ENCODE measurements around the gene SPG11.
"Not testable (repeated sequence)": the region's sequence is repeated elsewhere in the genome, so short reads cannot be mapped to it uniquely, and the experiment has no call there.

The SPG11 gene

DNA sequence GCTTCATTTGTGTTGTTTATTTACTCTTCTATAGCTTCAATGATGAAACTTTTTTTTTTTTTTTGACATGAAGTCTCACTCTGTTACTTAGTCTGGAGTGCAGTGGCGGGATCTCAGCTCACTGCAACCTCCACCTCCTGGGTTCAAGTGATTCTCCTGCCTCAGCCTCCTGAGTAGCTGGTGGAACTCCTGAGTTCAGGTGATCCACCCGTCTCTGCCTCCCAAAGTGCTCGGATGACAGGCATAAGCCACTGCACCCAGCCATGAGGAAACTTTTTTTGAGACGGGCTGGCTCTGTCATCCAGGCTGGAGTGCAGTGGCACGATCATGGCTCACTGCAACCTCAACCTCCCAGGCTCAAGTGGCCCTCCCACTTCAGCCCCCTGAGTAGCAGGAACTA lies 131.2 kb downstream of the SPG11 start:
- not testable (repeated sequence) for DNase-seq

DNA sequence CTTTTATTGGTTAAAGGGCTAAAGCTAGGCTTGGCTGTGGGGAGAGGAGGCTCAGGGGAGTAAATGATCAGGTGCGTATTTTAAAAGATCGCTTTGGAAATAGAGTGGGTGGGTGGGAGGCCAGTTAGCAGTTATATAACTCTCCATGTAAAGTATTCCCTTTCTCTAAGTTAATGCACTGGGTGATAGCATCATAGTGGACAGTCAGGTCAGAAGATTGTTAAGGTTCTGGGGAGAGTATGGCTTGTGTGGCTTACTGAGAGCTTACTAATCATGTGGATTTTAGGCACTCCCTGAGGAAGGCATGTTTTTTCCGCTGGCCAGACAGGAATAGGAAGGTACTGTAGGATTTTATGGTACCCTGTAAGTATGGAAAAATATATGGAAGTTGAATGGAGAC lies 132.8 kb downstream of the SPG11 start:
- no peak for DNase-seq

DNA sequence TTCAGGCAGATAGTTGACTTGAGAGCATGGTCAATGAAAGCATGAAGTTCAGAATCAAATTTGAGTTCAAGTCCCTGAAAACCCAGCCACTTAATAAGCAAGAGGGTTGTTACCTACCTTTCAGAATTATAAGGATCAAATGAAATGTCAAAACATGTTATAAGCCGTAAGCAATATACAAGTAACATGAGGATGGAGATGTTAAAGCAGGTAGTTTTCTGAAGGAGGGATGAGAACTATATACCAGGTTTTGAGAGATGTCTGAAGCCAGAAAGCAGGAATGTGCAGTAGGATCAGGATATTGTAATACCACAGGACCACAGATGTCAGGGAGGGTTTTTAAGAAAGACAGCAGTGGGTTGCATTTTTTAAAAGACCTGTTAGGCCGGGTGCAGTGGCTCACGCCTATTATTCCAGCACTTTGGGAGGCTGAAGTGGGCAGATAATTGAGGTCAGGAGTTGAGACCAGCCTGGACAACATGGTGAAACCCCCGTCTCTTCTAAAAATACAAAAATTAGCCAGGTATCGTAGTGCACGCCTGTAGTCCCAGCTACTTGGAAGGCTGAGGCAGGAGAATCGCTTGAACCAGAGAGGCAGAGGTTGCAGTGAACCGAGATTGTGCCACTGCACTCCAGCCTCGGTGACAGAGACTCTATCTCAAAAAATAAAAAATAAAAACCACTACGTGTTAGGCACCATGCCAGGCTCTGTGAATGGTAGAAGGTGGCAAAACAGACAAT lies 133.4 kb downstream of the SPG11 start:
- DNase-seq, result no peak

DNA sequence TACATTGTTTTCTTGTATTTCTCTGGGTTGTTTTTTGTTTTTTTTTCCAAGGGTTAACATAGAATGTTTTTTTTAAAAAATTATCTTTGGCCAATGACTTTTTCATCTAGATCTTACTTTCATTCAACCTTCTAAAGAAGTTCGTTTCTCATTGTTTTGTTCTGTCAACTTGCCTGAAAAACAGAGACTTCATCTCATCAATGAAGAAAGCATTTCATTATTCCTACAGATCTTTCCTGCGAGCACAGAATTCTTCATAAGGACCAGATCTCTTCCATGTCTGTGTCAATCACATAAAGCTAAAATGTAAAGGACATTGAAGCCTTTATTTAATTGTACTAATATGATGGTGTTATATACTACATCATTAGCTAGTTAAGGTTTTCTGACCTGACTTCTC lies 136.2 kb downstream of the SPG11 start:
- DNase-seq, result no peak

DNA sequence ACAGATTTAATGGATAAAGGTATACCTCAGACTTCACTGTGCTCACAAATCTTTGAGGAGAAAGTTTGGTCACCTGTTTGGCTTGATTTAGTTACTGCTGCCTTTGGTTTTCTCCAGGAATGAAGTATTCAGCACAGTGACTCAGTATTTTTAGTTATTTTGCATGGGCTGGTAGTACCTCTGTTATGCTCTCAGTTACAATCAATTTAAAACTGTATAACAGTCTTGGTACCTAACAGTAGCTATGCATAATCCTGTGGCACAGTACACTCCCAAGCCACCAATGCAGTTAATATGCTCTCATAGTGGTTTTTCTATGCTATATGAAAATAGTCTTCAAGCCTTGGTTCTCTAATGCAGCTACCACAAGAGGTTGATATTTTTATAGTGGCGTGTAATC lies 138.4 kb downstream of the SPG11 start:
- no peak for DNase-seq

DNA sequence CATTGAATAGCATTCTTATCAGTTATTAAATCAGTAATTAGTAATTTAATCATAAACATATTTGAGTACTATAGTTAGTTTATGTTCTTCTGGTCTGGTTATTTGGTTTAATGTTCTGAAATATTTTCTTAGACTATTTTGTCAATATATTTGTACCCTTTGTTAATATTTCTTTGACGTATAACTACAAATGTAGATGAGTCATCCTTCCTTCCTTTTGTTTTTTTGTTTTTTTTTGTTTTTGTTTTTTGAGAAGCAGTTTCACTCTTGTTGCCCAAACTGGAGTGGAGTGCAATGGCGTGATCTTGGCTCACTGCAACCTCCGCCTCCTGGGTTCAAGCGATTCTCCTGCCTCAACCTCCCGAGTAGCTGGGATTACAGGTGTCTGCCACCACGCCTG lies 143.9 kb downstream of the SPG11 start:
- DNase-seq, result no peak

DNA sequence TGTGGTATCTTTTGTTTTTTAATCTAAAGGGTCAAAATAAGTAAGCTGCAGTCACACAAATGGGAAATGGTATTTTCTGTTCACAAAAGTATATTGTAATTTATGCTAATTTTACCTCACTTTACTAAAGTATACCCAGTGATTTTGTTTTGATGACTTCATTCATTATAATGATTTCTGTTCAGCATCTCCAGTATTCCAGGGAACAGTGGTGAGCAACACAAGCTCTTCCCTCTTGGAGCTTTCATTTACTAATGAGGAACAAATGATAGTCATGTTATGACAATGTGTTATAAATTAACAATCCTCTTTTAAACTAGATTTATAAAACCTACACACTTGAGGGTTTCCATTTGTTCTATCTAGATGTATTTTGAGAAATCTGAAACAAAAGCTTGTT lies 147.0 kb downstream of the SPG11 start:
- DNase-seq, result no peak
